HG02981 (cell line): ENCODE results near the gene ANOS1.
"Not testable (repeated sequence)": the region's sequence is repeated elsewhere in the genome, so short reads cannot be mapped to it uniquely, and the experiment has no call there.

Source experiments
- ATAC-seq: cut with Tn5 transposase; IDR thresholded peaks from one replicate; pipeline ENCODE4 v1.9.1; 2021; ENCODE audit warnings: mild to moderate bottlenecking, moderate library complexity; ENCODE audit not compliant: unreplicated experiment

ANOS1 gene

DNA sequence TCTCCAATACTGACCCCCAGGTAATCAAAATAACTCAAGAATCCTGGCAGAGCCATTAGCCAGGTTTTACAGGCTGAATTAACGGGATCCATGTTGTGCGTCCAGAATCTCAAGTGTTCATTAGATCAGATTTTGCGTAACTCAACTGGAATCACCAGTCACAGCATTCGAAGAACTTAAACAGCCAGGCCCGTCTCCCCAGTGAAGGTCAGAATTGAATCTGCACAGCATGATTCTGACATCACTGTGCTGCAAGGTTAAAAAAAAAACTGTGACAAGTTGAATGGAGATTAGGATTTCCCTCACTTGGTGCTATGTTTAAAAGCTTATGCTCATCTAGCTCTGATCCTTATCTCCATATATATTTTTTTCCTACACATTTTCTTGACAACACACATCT is 96.1 kb downstream of the ANOS1 start:
- no peak for ATAC-seq

DNA sequence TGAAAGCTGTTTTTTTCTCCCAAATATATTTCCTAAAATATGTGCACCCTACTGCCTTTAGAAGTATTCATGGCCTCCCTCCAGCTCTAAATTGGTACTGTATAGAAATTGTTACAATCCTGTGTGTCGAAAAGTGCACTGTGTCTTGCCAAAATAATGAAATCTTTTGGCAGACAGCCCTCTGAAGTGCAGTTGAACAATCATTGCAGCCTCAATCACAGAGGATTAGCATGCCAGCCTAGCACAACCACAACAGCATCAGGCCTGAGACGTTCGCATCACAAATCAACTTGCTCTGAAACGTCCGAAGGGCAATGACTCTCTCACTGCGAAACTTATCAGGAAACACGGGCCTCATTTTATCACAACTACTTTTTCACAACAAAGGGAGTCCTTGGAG is 99.0 kb downstream of the ANOS1 start:
- ATAC-seq: no peak

DNA sequence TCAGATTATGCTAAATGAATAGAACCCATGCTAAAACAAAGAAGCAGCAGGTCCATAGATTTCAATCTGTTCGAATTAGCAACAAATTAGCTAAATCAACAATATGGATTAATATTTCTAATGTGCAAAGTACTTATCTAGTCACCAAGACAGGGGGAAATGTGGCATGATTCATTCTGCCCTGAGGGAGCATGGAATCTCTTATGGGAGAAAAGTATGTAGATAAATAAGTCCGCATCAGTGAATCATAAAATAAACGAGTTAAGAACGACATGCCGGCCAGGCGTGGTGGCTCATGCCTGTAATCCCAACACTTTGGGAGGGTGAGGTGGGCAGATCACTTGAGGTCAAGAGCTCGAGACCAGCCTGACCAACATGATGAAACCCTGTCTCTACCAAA is 102.1 kb downstream of the ANOS1 start:
- no peak for ATAC-seq

DNA sequence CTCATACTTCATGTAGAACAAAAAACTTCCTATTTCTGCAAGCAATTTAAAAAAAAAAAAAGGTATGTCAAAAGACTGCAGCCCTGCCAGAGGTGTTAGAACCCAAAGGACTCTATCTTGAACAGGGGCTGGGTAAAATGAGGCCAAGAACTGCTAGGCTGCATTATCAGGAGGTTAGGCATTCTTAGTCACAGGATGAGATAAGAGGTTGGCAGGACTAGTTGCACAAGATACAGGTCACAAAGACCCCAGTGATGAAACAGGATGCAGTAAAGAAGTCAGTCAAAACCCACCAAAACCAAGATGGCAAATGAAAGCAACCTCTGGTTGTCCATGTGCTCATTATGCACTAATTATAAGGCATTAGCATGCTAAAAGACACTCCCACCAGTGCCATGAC is 104.1 kb downstream of the ANOS1 start:
- no peak for ATAC-seq

DNA sequence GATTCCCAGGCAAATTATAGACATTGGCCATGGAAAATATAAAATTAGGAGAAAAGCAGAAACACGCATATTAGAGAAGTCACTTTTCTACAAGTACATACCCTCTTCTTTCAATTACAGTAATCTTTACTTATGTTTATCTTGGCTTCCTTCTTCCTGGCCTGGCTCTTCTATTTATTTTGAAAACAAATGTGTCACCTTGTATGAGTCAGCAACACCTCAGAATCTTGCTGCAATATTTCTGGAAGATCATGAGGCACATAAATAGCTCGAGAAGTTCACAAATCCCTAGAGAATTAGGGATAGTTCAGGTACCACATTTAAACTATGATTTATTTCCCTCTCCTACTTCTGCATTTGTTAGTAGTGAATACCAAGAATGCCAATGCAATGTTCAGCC is 124.6 kb downstream of the ANOS1 start:
- no peak for ATAC-seq

DNA sequence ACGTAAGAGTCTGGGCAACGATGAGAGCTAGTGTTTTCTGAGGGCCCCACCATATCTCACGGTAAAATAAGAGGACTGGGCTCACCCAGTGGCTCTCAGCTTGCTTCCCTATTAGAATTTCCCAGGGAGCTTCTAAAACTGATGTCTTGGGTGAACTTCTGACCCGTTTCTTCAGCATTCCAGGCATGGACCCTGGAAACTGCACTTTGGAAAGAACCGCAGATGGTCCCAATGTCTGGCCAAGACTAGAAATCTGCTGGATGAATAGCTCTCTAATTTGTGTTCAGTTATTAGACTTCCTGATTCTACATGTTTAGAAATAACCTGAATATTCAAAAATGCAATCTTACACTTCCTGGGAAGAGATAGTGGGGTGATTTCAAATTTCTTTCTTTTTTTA is 127.8 kb downstream of the ANOS1 start:
- ATAC-seq: no peak

DNA sequence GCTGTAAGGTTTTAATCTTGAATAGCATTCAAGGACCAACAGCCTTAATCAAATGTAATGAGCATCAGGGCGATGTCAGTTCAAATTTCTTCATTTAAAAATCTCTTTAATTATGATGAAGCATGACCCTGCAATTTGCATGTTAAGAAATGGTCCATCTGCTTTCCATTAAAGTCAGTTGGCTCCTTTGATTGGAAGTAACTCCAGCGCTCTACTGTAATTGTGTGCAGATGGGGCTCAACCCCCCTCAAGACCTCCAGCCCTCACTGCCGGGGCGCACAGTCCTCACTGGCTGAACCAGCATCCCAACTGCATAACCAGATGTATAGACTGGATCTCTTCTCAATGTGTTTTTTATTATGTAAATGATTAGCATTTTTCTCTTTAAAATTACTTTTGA is 140.4 kb downstream of the ANOS1 start:
- no peak for ATAC-seq

DNA sequence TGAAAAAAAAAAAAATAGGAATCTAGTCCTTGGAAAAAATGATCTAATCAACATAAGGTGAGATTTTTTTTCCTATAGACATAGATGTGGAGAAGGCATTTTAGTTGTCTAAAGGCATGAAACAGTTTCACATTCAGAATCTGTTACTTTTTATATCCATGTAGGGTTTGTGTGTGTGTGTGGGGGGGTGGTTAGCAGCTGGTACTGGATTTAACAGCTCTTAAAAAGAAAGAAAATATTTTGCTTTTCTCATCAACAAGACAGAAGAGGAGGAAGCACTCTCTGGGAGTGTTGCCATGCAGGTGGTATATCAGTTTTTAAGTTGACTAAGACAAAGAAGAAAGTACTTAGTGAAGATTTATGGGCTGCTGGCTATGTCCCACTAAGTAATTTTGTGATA is 145.0 kb downstream of the ANOS1 start:
- no peak for ATAC-seq

DNA sequence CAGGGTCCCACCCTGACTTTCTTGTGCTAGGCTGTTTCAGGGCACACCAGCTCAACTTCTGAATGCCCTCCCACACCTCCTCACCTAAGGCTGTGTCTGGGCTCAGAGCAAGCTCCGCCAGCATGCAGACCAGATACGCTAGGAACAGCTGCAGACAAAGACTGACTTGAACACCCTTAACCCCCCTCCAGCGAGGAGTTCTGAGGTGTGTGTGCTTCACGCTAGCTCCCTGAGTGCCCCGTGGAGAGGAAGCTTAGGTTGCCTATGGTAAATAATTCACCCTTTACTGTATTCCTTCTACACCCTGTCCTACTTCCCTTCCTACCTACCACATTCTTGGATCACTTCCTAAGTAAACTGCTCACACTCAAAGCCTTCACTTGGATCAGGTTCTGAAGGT is 152.3 kb downstream of the ANOS1 start:
- ATAC-seq: no peak

DNA sequence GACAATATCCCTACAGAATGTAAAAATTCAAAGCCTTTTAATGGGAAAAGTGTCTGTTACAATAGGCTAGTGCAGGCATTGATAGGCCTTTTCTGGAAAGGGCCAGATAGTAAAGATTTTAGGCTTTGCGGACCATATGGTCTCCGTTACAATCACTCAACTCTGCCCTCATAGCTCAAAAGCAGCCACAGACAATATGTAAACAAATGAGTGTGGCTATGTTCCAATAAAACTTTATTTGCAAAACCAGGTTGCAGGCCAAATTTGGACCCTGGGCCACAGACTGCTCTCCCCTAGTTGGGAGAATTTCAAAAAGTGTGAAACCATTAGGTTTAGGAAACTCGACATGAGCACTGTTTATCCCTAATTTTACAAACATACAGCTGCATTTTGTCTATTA is 155.1 kb downstream of the ANOS1 start:
- ATAC-seq: no peak

DNA sequence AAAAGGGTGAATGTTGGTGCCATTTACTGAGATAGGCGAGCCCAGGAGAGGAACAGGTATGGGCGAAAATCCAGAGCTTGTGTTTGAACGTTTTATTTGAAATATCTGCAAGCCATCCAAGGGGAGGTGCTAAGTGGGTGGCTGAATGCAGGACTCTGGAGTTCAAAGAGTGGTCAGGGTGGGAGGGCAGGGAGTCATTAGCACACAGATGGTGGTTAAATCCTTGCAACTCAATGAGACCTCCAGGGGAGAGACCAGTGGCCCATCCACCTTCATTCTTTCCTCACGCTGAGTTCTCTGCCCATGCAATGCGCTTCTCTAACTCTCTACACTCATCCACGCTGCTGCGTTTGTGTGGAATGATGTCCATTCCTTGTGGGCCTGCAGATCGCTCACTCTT is 166.2 kb downstream of the ANOS1 start:
- no peak for ATAC-seq

DNA sequence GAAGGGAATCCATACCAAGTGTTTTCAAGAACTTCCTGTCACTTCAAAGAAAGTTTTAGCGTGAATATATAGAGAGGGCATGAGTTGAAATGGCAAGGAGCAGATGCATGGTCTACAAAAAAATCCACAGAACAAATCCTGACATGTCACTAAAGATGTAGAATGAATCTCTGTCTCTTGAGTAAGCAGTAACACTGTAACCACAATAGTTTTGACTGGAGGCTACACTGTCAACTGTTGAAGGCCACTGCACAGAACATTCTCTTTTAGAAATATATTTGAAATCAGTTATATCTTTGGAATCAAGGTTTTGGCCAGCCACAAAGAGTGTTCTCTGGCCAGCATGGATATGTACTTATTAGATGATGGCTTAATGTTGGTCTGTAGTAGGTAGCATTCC is 183.5 kb downstream of the ANOS1 start:
- ATAC-seq: no peak

DNA sequence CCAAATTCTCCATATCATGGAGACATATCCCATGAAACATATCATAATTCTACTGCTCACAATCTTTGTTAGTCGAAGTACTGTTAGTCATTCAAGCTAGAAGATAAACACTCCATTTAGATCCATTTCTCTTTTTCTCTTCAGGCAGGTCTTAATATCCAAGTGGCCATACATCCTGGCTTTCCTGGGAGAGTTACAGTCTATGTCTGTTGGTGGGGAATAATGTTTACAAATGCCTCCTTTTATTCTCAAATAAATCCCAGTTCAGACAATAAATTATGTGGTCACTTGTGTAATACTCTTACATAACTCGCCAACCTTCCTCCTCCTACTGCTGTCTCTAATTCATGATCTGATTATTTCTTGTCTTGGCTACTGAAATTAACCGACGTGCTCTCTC is 185.2 kb downstream of the ANOS1 start:
- ATAC-seq: no peak

DNA sequence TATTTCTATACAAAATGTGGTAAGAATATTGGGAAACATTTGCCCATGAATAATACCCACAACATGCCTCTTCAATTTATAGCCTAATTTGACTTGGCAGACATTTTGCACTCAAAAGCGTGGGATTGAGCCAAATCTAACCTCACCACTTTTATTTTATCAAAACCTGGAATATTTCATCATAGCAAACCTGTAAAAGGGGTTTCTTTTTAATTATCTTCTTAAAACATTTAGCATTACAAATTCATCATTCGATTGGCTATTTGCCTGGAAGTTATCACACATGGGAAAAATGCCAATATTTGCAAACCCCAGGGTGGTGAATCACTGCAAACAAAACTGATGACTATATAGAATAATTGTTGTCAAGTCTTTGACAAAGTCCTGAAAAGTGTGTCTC is 211.1 kb downstream of the ANOS1 start:
- ATAC-seq: no peak

DNA sequence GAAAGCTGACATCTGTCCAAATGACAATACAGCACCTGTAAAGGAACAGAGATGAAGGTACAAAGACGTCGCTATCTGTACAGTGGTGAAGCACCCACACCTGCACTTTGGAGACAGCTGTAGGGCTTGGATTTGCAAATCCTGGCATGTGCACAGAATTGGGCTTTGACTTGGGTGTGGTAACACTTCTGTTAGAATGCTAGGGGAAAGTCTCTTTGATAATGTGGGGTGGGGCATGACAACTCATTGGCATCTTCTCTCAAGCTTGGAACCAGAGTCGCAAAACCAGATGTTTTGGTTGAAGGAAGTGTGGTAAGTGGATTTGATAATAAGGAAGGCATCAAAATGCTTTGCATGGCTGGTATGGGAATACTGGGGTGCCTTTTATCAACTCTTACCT is 211.8 kb downstream of the ANOS1 start:
- no peak for ATAC-seq

DNA sequence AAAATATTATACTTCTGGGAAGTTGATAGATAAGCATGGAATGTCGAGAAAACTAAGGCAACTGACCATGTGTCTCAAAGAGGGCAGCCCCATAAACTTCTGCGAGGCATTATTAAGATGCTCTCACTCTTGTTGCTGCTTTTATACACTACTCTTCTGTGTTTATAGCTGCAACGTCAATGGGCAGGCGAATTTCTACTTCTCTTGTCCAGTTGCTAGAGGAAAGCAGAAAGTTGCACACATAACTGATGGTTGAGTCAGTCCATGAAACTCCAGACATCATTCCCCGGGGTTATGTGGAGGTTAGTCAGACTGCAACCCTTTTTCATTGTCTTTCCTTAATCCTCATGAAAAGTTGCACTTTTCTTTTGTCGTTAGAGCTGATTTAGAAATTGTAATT is 227.5 kb downstream of the ANOS1 start:
- no peak for ATAC-seq

DNA sequence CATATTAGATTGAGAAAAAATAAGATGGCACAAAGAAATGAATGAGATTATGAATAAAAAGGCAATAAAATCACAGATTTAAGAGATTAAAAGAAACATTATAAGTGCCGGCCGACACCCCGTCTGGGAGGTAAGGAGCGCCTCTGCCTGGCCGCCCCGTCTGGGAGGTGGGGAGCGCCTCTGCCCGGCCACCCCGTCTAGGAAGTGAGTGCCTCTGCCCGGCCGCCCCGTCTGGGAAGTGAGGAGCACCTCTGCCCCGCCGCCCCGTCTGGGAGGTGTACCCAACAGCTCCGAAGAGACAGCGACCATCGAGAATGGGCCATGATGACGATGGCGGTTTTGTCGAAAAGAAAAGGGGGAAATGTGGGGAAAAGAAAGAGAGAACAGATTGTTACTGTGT is 229.8 kb downstream of the ANOS1 start:
- not testable (repeated sequence) for ATAC-seq

DNA sequence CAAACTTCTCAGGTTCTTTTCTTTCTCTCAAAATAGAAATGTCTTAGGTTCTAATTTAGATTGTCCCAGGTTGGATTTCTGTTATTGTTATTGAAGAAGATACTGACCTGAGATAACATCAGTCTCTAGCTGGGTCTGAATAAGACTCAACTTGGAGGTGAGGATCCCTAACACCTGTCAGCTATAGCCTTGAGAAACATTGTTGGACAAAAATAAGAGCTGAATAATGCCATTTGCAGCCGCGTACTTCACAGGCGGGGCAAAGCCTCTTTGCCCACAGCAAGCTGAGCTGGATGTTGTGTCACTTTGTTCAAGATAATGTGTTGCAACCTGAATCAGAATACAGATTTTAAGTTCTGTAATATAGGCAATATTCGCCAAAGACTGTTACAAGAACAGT is 231.7 kb downstream of the ANOS1 start:
- ATAC-seq: no peak

DNA sequence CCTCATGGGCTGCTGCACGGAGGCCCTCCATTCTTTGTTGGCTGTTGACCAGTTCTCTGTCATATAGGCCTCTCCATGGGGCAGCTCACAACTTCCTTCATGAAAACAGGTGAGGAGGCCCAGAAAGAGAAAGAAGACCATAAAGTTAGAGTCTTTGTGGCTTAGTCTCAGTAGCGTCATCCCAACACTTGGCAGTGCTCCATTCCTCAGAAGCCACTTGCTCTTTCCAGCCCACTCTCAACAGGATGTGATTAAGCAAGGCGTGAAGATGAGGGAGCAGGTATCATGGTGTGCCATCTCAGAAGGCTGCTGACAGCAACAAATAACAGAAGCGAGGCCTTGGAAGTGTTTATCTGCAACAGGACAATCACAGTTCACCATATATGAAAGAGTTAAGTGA is 236.9 kb downstream of the ANOS1 start:
- ATAC-seq: not testable (repeated sequence)

DNA sequence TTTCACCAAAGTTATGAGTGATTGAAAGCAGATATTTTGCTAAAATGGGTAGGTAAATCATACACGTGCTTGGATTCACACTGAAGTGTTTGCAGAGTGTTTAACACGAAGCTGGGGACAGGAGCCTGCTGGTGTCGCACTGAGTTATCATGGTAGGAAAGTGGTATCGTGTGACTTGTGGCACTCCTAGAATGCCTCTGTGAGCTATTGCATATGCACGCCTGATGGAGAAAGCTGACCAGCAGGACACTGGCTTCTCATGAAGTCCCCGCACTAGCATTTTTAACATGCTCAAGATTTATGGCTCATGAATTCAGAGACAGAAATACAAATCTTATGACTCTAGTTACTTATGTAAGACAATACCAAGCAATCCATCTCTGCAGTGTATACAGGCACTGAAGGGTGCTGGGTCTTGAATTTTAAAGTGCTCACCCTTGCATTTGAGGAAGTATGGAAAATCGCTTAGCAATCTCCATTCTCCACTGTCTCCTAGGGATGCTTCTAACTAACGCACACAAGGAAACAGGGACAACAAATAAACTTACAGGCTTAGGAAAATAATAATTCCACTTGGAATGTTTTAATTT is 247.5 kb downstream of the ANOS1 start:
- no peak for ATAC-seq
